C4-2B (cell line): ENCODE results near the gene ADCY9.

Source experiments
- H3K27ac ChIP-seq: fragments of 450-650 bp; 2 replicates; pipeline ENCODE4 v1.5.1; 2017
- CTCF ChIP-seq: fragments of 450-650 bp; conservative IDR thresholded peaks from 2 replicates; pipeline ENCODE4 v1.5.1; 2017; ENCODE audit warnings: mild to moderate bottlenecking
- ZFX ChIP-seq: fragments of 450-650 bp; IDR thresholded peaks from 2 replicates; pipeline ENCODE4 v1.6.1; 2017

ADCY9 gene

GRCh38 chr16:3992297-3993051 is 123.8 kb downstream of the ADCY9 start:
- no peak for TF ChIP-seq ZFX
- no peak for TF ChIP-seq CTCF
- H3K27ac ChIP-seq = no peak overlapping the region

- H3K27ac ChIP-seq = no peak overlapping the region
- TF ChIP-seq CTCF = no peak
- TF ChIP-seq ZFX = no peak
Measured at GRCh38 chr16:3988824-3989223, 127.4 kb downstream of the ADCY9 start.

GRCh38 chr16:3988011-3988410 is 128.2 kb downstream of the ADCY9 start:
- no peak overlapping the region for H3K27ac ChIP-seq
- no peak for TF ChIP-seq CTCF
- TF ChIP-seq ZFX = no peak

GRCh38 chr16:3987231-3987630 is 129.0 kb downstream of the ADCY9 start:
- TF ChIP-seq CTCF = no peak
- TF ChIP-seq ZFX = no peak
- no peak overlapping the region for H3K27ac ChIP-seq

GRCh38 chr16:3986235-3986544 is 130.1 kb downstream of the ADCY9 start:
- TF ChIP-seq CTCF (no peak), ZFX (no peak)
- no peak overlapping the region for H3K27ac ChIP-seq

- H3K27ac ChIP-seq = no peak overlapping the region
- TF ChIP-seq CTCF (no peak), ZFX (no peak)
Measured at GRCh38 chr16:3984111-3985060, 131.9 kb downstream of the ADCY9 start.

GRCh38 chr16:3983081-3983520 is 133.1 kb downstream of the ADCY9 start:
- TF ChIP-seq ZFX (no peak), CTCF (peak; percentile 95)
- H3K27ac ChIP-seq = peak overlapping the region; percentile 14; the same call in 1 of the 2 replicates
